B cell (primary cell): Measurements from ENCODE around the gene EPB41L4B. TPM values are rescaled to one million over a fixed set of nuclear protein-coding genes. Genes with fewer than 3 reads are reported as not detected.

Experiments
- ATAC-seq: fragments of 200-7000 bp; cut with Tn5 transposase; one replicate; pipeline ENCODE4 v1.10.0; 2021; ENCODE audit warnings: low read depth, mild to moderate bottlenecking, moderate number of reproducible peaks, moderate library complexity
- CTCF ChIA-PET: fragments of 350-600 bp; sonication (Branson Sonifier 250); formaldehyde crosslinking; loops from one replicate; lab custom pipeline; 2021; ENCODE audit warnings: antibody characterized with exemption, inconsistent platforms; lab: Charles Lee
- POLR2A ChIA-PET: fragments of 350-600 bp; sonication (Branson Sonifier 250); formaldehyde crosslinking; loops from one replicate; lab custom pipeline; 2021; ENCODE audit warnings: antibody characterized with exemption; lab: Charles Lee
- DNase-seq: peaks from one replicate; pipeline ENCODE4 v3.0.0; 2013
- H2AFZ ChIP-seq: 2 replicates; pipeline ENCODE4 v1.6.1; 2012; ENCODE audit warnings: mild to moderate bottlenecking, low read depth, low read length; ENCODE audit not compliant: insufficient read depth, poor library complexity, severe bottlenecking
- H3K27ac ChIP-seq, 2 donors: 1 replicate in 1 of 2; 2 replicates in 1 of 2; pipeline ENCODE4 v1.5.1; 2012 to 2013; ENCODE audit warnings: low read length in 2 of 2, mild to moderate bottlenecking in 2 of 2, moderate library complexity in 1 of 2
- H3K27me3 ChIP-seq, 4 experiments: fragments of 200-600 bp in 1 of 4; sonication (generic) in 1 of 4; replicated peaks in 1 of 4; 1 replicate in 2 of 4; 2 replicates in 2 of 4; pipeline versions ENCODE4 v1.6.1 to v1.7.0; 2013 to 2016; ENCODE audit warnings: low read length in 3 of 4, mild to moderate bottlenecking in 2 of 4, mixed read lengths in 1 of 4, moderate library complexity in 1 of 4; ENCODE audit not compliant: insufficient read depth in 4 of 4, control insufficient read depth in 3 of 4; ENCODE audit errors: control extremely low read depth in 1 of 4
- H3K36me3 ChIP-seq, 2 experiments: replicated peaks in 1 of 2; 1 replicate in 1 of 2; 2 replicates in 1 of 2; pipeline versions ENCODE4 v1.6.1 to v1.7.1; 2013; ENCODE audit warnings: low read length in 1 of 2; ENCODE audit not compliant: insufficient read depth in 2 of 2, control insufficient read depth in 1 of 2; ENCODE audit errors: control extremely low read depth in 1 of 2, extremely low read depth in 1 of 2
- H3K4me1 ChIP-seq, 2 donors: fragments of 200-600 bp in 1 of 2; sonication (generic) in 1 of 2; 1 replicate in 1 of 2; 2 replicates in 1 of 2; pipeline versions ENCODE4 v1.5.1 to v1.6.1; 2013 to 2017; ENCODE audit warnings: low read length in 2 of 2; ENCODE audit not compliant: control insufficient read depth in 2 of 2, insufficient read depth in 2 of 2
- H3K4me2 ChIP-seq: replicated peaks from 2 replicates; pipeline ENCODE3; 2012; ENCODE audit warnings: mild to moderate bottlenecking, low read depth, low read length; ENCODE audit not compliant: poor library complexity, severe bottlenecking
- H3K4me3 ChIP-seq, 5 experiments: fragments of 200-600 bp in 1 of 5; sonication (generic) in 1 of 5; 1 replicate in 3 of 5; 2 replicates in 2 of 5; pipeline versions ENCODE4 v1.5.1 to v1.7.0; 2011 to 2016; ENCODE audit warnings: low read length in 4 of 5, mild to moderate bottlenecking in 4 of 5, low read depth in 2 of 5, control low read depth in 1 of 5, moderate library complexity in 1 of 5; ENCODE audit not compliant: insufficient read depth in 1 of 5; ENCODE audit errors: control extremely low read depth in 1 of 5, extremely low read depth in 1 of 5
- H3K79me2 ChIP-seq: fragments of 200-600 bp; sonication (generic); one replicate; pipeline ENCODE4 v1.6.0; 2016; ENCODE audit warnings: low read length; ENCODE audit not compliant: control insufficient read depth, insufficient read depth
- H3K9ac ChIP-seq: fragments of 200-600 bp; sonication (generic); 2 replicates; pipeline ENCODE4 v1.6.1; 2017; ENCODE audit warnings: mild to moderate bottlenecking, low read length, moderate library complexity
- H3K9me3 ChIP-seq, 3 donors: one replicate each; pipeline versions ENCODE4 v1.6.1 to v1.7.1; 2013; ENCODE audit warnings: low read length in 2 of 3; ENCODE audit not compliant: control insufficient read depth in 2 of 3, insufficient read depth in 1 of 3; ENCODE audit errors: control extremely low read depth in 1 of 3
- H4K20me1 ChIP-seq: 2 replicates; pipeline ENCODE4 v1.6.0; 2012; ENCODE audit warnings: mild to moderate bottlenecking, low read length; ENCODE audit not compliant: insufficient read depth, control insufficient read depth, poor library complexity, severe bottlenecking
- H3K27ac Mint-ChIP-seq: one replicate; pipeline ENCODE4 v1.8.0; 2021; ENCODE audit warnings: mixed read lengths
- H3K27me3 Mint-ChIP-seq: one replicate; pipeline ENCODE4 v1.8.0; 2021; ENCODE audit warnings: mixed read lengths
- H3K4me1 Mint-ChIP-seq: one replicate; pipeline ENCODE4 v1.8.0; 2021; ENCODE audit warnings: mixed read lengths
- H3K4me3 Mint-ChIP-seq: one replicate; pipeline ENCODE4 v1.8.0; 2021; ENCODE audit warnings: mixed read lengths
- H3K9me3 Mint-ChIP-seq: one replicate; pipeline ENCODE4 v1.8.0; 2022; ENCODE audit warnings: mixed read lengths; ENCODE audit not compliant: insufficient read depth
- CTCF ChIP-seq: fragments of 200-600 bp; IDR thresholded peaks from one replicate; pipeline ENCODE4 v1.8.0; 2022; ENCODE audit warnings: antibody characterized with exemption, mild to moderate bottlenecking
- EZH2 ChIP-seq: IDR thresholded peaks from 2 replicates; pipeline ENCODE4 v1.6.1; 2012; ENCODE audit warnings: borderline replicate concordance, low read depth, mild to moderate bottlenecking, moderate library complexity, low read length; ENCODE audit not compliant: insufficient read depth, poor library complexity, severe bottlenecking
- WGBS: methylation state at CpG from one replicate; pipeline ENCODE4 v1.1.5; 2013; ENCODE audit warnings: missing lambda C conversion rate; ENCODE audit not compliant: insufficient coverage; 5-methylcytosine and 5-hydroxymethylcytosine counted together
- intact Hi-C: fragments of 100-400 bp; cut with micrococcal nuclease; formaldehyde crosslinking; loops from one replicate; pipeline ENCODE4 v1.10.0; 2022
- polyA plus RNA-seq: library from polyadenylated mRNA; depleted of rRNA; stranded (reverse); fragments of >200 nt; gene quantifications from 2 replicates; pipeline ENCODE4 v1.2.3, GENCODE V29; 2012
- total RNA-seq, 2 donors: library from RNA; stranded (reverse); fragments of 120-200 nt in 1 of 2; gene quantifications; 1 replicate in 1 of 2; 2 replicates in 1 of 2; pipeline versions ENCODE4 v1.2.3 to v1.2.4, GENCODE V29; 2013 to 2022

EPB41L4B gene
- total and polyA plus RNA-seq, 2 donors (not counting 1 experiment from before 2014, with no cell fraction given) = 2.9 TPM; not detected in 1

- Histone ChIP-seq H3K4me2 (no peak overlapping the region), H3K9ac (no peak overlapping the region), H4K20me1 (no peaks in the 10 kb centered on the region), H3K9me3 (peaks cover 0 to 5% (median 0%) of the 10 kb centered on the region in 3 donors), H3K4me3 (no peak overlapping the region), H3K36me3 (no peaks in the 10 kb centered on the region), H3K27ac (no peak overlapping the region), H2AFZ (no peak overlapping the region), H3K4me1 (no peaks in the 10 kb centered on the region), H3K27me3 (peaks cover 0 to 18% (median 5%) of the 10 kb centered on the region in 4 experiments), H3K79me2 (no peaks in the 10 kb centered on the region)
- Mint-ChIP-seq H3K9me3 (no peaks in the 10 kb centered on the region), H3K4me3 (no peak overlapping the region), H3K27me3 (peaks cover 59% of the 10 kb centered on the region), H3K27ac (no peak overlapping the region), H3K4me1 (peaks cover 5% of the 10 kb centered on the region)
- CTCF ChIA-PET = no interaction called here
- intact Hi-C loops = loop anchor here (5.0 to 10.0 kb wide), 2 partner anchors 91 to 197 kb away; partner anchors contain the start of gene TMEM245
- ATAC-seq (peak; percentile 82), DNase-seq (peak; percentile 21)
- TF ChIP-seq CTCF (no peak), EZH2 (no peak)
- POLR2A ChIA-PET = no interaction called here
- 63% methylated on average over 5 of the region's 7 CpGs for WGBS
Observed at GRCh38 chr9:109311731-109312130, 9.1 kb downstream of the EPB41L4B start.

GRCh38 chr9:109311286-109311685 is 9.6 kb downstream of the EPB41L4B start:
- H3K4me1 ChIP-seq = no peaks in the 10 kb centered on the region
- H3K9ac ChIP-seq = no peak overlapping the region
- H3K79me2 ChIP-seq = no peaks in the 10 kb centered on the region
- no peak overlapping the region for H3K4me3 ChIP-seq
- CTCF ChIA-PET = no interaction called here
- intact Hi-C loops = loop anchor here (5.0 to 10.0 kb wide), 2 partner anchors 91 to 196 kb away; partner anchors contain the start of gene TMEM245
- H3K27ac ChIP-seq = no peak overlapping the region
- WGBS = 85% methylated on average over 5 of the region's 5 CpGs
- H3K27me3 ChIP-seq = peaks cover 0 to 18% (median 5%) of the 10 kb centered on the region in 4 experiments
- ATAC-seq = no peak
- Mint-ChIP-seq H3K4me1 (peaks cover 5% of the 10 kb centered on the region), H3K27me3 (peaks cover 56% of the 10 kb centered on the region), H3K9me3 (no peaks in the 10 kb centered on the region), H3K27ac (no peak overlapping the region), H3K4me3 (no peak overlapping the region)
- DNase-seq = no peak
- no peak overlapping the region for H3K4me2 ChIP-seq
- H3K9me3 ChIP-seq = peaks cover 0 to 3% (median 0%) of the 10 kb centered on the region in 3 donors
- POLR2A ChIA-PET = no interaction called here
- H4K20me1 ChIP-seq = no peaks in the 10 kb centered on the region
- TF ChIP-seq CTCF = no peak
- no peak for TF ChIP-seq EZH2
- no peak overlapping the region for H2AFZ ChIP-seq
- H3K36me3 ChIP-seq = no peaks in the 10 kb centered on the region
